ENCODE data around the gene KLK15.
"Not testable (repeated sequence)": the region's sequence is repeated elsewhere in the genome, so short reads cannot be mapped to it uniquely, and the experiment has no call there.

KLK15 gene

DNA sequence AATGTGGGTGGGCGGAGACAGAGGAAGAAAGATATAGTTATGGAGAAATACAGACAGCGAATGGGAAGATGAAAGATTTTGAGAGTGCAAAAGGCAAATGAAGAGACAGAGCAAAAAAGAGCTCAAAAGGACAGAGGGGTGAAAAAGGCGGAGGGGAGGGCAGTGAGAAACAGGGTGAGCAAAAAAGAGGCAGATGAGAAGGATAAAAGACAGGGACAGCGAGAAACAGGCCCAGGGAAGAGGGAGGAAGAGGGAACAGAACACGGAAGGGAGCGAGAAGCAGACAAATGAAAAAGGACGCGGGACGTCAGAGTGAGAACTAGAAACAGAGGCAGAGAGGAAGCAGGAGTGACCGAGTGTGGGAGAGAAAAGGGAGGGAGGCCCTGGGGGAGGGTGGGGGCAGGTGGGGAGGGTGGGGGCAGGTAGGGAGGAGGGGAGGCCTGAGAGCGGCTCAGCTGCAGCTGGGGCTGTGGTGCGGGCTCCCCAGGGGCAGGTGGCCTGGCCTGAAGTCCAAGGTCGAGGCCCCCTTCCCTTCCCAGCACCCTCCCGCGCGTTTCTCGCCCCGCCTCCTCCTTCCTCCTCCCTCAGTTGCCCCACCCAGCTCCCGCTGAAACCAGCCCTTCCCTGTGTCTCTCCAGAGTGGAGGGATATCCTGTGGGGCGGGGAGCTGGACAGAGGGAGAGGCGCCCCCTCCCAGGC is 12.7 kb downstream of the KLK15 start:
- no peak for DNase-seq (ENCODE audit: low read depth in 2 of 2)

DNA sequence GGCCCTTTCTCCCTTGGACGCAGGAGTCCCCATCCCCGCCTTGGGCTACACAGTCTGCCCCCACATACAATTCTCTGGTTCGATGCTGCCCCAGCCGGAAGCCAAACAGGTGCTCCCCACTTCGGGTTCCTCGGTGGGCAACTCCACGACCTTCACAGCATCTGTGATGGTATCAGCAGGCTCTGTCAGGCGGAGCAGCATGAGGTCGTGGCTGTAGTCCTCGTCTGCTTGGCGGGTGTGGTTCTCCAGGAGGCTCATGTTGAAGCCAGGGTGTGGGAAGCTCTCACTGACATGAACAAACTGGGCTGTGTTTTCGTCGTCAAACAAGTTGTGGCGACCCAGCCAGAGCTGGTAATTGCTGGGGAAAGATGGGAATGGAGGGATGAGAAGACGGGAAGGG is 13.3 kb downstream of the KLK15 start:
- DNase-seq (ENCODE audit: low read depth in 2 of 2): no peak

DNA sequence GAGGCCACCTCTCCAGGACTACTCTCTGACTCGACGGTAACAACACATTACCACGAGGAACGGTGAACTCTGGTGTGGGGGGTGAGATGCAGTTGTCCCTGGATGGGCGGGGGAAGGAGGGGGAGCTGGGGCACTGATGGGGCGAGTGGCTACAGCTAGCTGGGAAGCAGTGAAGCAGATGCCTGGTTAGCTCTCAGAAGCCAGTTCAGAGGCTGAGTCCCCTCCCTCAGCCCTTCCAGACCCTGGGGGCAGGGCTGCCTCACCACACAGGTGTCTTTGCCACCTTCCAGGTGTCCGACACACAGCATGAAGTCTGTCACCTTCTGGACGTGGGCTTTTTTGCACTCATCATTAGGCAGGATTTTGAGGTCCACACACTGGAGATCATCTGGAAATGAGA is 13.7 kb downstream of the KLK15 start:
- DNase-seq (ENCODE audit: low read depth in 2 of 2): no peak

DNA sequence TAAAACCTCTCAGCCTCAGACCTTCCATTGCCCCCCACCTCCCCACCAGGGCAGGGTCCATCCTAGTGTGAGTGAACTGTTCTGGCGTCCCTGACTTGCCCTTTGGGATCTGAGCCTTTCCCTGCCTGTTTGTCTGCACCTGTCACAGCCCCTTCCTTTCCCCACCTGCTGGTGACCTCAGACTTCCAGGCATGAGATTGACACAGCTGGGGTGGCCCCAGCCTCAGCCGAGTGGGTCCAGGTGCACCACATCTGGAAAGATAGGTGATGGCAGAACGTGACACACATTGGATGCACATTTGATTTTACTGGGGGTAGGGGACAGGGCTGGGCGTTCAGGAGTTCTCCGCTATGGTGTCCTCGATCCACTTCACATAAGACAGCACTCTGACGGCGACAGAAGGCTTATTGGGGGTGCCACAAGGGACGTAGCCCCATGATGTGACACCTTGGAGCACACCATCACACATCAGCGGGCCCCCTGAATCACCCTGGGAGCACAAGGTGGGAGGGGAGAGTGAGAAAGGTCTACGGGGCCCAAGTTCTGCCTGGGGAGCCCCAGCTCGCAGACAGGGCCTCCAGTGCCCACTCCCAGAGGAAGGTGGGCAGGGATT is 14.4 kb downstream of the KLK15 start:
- DNase-seq (ENCODE audit: low read depth in 2 of 2): no peak

DNA sequence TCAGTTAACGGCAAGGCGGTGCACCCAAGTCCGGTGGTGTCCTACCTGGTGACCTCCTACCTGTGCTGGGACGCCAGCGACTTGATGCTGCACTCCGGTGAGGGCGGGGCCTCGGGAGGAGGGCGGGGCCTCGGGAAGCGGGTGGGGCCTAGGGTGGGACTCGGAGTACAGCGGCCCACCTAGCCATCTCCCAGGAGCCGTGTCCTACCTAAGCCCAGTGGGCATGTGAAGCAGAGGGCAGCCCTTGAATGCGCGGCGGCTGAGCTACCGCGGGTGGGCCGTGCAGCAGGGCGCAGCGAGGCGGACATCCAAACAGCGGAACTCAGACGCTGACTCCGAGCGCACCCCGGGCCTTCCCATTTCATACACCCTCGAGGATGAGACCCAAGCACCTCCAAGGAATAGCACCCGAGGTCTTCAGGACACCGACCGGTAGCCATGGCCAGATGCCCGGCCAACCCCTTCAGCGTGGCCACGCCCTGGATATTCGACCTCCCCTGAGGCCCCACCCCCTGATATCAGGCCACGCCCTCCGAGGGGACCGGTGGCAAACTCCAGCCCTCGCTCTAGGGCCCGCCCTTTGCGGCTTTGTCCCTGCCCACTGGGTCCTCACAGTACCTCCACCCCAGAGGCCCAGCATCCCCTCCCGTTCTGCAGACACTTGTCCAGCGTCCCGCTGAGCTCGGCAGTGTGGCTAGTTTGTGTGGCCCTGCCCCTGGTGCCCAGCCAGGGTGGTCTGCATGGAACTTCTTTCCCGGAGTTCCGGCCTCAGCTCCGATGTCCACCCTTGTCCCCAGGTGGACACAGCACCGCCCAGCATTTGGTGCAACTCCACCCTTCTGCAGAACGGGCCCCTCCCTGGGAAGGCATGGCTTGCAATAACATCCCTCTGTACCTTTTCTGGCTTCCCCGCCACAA is 15.2 kb downstream of the KLK15 start:
- DNase-seq (ENCODE audit: low read depth in 2 of 2): no peak

DNA sequence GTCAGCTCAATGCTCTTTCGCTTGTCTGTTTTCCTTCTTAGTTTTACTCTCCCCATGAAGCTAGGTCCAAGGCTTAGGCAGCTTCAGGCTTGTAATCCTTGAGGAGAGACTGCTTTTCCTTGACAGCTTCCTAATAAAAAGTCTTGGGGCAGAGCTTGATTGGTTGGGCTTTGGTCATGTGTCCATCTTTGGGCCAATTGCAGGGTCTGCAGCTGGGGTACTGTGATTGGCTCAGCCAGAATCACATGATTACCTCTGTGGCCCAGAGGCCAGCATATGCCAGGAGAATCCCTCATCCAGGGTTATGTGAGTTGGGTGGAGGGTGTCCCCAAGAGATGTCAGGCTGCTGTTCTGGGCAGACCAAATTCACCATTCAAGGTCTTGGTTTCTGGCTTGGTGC is 17.9 kb downstream of the KLK15 start:
- DNase-seq (ENCODE audit: low read depth in 2 of 2): no peak

DNA sequence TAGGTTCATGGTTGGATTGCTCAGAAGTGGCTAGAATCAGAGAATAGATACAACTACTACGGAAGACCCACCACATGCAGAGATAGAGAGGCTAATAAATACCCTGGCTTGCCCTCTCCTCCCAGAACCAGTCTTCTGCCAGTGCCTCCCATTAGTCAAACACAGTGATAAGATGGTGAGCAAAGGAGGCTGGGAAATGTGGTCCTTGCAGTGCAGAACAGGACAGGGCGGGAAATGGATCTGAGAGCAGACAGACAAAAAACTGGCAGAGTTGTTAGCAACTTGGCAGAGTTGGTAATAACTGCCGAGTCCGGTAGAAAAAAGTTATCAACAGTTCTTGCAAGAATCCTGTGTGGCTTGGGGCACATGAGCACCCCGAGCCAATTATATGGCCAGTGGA is 18.5 kb downstream of the KLK15 start:
- no peak for DNase-seq (ENCODE audit: low read depth in 2 of 2)

DNA sequence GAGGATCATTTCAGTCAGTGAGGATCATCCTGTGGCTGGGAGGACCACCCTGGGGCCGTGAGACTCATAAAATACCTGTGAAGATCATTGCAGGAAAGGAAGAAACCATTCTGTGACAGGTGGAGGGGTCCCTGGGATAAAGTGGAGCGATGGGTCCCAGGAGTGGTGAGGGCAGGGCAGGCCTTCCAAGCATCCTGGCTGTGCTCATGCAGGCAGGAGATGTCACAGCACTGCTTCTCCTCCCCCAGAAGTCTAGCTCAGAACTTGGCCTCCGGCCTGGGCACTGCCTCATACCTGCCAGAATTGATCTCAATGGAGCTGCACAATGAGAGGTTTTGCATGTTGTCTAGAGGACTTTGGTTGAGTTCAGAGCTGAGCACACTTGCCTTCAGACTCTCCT is 20.9 kb downstream of the KLK15 start:
- no peak for DNase-seq (ENCODE audit: low read depth in 2 of 2)

DNA sequence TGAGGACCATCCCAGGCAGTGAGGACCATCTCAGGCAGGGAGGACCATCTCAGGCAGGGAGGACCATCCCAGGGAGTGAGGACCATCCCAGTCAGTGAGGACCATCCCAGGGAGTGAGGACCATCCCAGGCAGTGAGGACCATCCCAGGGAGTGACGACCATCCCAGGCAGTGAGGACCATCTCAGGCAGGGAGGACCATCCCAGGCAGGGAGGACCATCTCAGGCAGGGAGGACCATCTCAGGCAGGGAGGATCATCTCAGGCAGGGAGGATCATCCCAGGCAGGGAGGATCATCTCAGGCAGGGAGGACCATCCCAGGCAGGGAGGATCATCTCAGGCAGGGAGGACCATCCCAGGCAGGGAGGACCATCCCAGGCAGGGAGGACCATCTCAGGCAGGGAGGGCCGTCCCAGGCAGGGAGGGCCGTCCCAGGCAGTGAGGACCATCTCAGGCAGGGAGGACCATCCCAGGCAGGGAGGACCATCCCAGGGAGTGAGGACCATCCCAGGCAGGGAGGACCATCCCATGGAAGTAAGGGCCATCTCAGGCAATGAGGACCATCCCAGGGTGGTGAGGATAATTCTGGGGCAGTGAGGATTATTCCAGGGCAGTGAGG is 21.6 kb downstream of the KLK15 start:
- not testable (repeated sequence) for DNase-seq (ENCODE audit: low read depth in 2 of 2)

DNA sequence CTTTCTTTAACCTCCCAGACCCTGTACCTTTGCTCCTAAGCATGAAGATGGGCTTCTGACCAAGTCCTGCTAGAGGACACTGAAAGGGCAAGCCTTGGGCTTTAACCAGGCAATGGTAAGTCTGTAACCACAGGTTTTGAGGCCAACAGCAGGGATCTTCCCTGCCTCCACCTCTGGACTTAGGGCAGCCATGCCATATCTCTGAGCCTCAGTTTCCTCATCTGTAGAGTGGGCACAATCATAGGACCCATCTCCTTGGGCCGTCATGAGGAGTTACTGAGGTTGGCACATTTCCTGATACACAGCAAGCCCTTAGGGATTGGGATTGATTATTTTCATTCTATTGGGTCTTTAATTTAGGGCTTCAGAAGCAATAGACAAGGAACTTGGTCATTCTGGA is 24.5 kb downstream of the KLK15 start:
- no peak for DNase-seq (ENCODE audit: low read depth in 2 of 2)

DNA sequence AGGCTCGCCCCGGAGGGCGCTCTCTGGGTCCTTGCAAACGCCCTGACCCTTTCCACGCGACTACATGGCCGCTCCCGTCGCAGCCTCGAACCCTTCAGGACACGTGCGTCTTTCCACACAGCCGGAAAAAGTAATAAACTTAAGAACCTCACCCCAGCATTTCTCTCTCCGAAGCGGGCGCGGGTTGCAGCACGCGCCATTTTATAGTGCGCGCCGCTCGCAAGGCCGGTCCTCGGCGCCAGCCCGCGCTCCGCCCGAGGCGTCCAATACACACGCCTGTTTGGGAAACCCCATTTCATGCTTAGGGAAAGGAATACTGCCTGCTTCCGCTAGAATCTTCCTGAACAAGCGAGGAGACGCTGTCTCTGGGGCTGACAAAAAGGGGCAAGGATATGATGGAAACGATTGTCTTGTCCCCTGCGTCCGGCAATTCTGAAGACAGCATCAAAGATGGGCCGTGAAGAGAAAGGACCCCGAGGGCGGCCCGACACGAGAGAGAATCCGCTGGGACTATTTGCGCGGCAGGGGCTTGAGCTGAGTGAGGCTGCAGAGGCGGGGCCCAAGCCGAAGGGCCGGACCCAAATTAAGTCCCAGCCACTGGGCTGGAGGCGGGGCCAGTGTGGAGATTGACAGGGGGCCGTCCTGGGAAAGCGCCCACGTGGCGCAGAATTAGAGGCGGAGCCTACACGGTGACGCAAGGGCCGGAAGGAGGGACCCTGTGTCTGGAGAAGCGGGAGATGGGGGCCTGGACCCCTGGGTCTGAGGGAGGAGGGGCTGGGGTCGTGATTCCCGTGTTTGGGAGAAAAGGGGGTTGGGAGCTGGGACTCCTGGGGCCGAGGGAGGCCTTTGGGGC is 28.7 kb downstream of the KLK15 start:
- DNase-seq (ENCODE audit: low read depth in 2 of 2): peak; percentile 98 to 99

DNA sequence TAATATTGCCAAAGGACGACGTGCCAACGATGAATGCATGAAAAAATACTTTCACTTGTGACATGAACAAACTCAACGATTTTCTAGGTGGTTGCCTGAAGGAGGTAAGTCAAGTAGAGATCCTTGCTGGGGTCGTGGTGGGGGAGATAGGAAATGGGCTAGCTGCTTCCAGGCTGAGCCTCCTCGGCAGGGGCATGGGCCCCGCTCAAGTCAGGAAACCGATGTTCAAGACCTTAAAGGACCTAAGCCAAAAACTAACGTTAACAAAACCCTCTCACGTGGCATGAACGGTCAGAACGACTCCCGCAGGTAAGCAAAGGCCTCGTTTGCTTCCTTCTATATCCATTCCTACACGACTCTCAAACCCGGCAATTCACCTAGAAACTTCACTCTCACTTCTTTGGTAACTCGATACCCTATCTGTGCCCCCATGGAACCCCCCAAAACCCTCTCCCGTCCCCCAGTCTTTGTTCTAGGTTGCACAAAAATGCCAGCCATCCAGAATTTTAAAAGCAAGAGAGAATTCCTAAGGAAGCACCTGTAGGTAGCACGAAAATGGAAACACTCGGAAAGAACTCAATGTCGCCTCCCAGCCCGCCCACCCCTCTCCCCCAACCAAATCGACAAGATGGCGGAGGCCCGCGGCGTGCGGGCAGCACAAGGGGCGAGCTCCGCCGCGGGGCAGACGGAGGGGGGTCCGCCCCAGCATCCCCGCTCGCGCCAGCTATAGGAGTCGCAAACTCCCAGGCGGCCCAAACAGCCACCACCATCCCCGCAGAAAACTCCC is 29.5 kb downstream of the KLK15 start:
- no peak for DNase-seq (ENCODE audit: low read depth in 2 of 2)

DNA sequence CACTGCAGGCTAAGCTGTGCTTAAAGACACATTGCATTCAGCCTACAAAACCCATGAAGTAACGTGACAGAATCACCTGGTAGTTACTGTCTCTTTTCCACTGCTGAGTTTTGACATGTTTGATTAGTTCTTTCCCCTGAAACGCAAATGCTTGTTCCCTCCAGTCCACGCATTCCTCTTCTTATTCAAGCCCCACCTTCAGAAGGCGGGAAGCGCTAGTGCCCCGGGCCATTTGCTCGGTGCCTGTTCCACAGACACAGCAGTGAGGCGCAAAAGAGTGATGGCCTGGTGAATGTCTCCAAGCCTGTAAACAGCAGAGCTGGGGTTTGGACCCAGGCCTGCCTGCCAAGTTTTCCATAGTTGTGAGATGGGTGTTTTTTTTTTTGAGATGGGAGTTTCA is 32.3 kb downstream of the KLK15 start:
- DNase-seq (ENCODE audit: low read depth in 2 of 2): no peak

DNA sequence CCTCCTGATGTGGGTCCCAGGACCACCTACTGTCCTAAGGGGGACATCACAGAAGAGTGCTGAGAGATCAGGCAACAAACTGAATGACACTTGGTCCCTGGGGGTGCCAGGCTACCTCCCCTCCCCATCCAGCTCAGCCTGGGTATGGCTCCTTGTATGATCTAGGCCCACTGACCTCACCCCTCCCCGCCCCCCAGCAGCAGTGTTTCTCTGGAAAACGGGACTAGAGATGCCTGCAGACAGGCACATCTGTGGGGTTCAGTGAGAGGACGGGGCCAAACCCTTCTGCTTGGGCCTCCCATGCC is 33.9 kb downstream of the KLK15 start:
- DNase-seq (ENCODE audit: low read depth in 2 of 2): no peak

DNA sequence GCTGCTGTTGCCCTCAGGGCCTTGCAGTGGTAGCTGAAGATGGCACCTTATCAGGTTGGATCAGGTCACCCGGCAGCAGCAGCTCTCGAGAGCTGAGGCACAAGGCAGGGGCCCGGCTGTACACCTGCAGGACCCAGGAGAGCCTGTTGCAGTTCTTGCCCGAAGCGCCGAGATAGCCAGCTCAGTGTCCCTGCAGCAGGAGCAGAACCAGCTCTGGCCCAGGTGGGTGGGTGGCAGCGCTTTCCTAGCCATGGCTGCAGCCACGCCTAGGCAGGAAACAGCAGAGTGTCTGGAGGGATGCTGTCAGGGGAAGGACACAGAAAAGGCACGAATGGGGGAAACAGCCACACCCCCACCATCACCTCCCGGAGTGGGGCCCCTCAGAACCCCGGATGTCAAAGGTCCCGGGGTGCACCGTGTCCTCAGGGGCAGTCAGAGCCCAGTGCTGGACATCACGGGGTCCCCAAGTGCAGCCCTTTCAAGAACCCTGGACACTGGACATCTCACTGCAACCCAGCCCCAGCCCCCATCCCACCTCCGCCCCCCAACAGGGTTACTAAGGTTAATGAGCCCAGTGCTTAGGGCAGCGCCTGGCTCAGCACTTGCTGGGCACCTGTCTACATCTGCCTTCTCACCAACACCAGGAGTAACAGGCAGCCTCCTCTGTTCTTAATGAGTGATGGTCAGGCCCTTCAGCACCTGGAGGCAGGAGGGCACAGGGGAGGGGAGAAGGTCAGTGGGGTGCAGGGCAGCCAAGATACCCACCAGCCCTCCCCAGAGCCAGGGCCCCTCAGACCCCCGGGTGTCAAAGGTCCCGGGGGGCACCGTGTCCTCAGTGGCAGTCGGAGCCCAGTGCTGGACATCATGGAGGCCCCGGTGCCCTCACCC is 34.5 kb downstream of the KLK15 start:
- no peak for DNase-seq (ENCODE audit: low read depth in 2 of 2)

DNA sequence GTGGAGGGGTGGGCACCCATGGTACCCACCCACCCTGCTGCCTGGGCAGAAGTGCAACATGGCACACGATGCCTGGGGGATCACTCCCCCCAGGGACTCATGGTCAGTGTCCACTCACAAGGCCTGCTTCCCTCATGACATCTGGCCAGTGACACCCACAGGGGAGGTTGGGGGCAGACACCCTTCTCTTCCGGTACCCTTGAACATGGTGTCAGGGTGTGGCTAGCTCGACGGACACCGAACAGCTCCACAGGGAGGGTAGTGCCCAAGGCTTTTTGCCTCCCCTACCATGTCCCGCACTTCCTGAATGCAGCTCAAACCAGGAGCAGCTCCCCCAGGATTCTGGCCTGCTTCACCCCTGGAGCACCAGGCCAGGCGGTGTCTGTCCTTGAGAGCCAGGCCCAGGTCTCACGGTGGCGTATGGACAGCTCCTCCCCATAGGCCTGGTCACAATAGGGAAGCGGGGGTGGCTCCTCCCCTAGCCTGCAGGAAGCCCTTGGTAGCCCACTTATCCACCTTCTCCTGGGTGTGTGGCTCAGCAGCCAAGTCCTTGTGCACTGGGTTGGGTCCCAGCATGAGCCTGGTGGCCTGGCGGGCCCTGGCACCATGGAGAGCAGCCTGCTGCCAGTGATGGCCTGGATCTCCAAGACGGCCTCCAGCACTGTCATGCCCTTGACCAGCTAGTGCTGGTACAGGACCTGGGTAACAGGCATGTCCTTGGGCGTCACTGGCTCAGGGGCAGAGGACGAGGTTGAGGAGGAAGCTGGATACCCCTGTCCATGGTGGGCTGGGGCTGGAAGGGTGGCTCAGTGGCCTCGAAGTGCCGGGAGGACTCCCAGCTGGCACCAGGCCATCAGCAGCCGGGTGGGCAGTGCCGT is 35.4 kb downstream of the KLK15 start:
- no peak for DNase-seq (ENCODE audit: low read depth in 2 of 2)

DNA sequence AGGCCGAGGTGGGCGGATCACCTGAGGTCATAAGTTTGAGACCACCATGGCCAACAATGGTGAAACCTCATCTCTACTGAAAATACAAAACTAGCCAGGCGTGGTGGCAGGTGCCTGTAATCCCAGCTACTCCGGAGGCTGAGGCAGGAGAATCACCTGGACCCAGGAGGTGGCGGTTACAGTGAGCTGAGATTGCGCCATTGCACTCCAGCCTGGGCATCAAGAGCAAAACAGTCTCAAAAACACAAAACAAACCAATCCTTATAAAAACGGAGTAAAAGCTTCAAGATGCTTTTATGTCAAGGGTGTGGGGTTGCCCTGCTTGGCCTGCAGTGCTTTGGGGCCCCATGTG is 36.0 kb downstream of the KLK15 start:
- DNase-seq (ENCODE audit: low read depth in 2 of 2): no peak

DNA sequence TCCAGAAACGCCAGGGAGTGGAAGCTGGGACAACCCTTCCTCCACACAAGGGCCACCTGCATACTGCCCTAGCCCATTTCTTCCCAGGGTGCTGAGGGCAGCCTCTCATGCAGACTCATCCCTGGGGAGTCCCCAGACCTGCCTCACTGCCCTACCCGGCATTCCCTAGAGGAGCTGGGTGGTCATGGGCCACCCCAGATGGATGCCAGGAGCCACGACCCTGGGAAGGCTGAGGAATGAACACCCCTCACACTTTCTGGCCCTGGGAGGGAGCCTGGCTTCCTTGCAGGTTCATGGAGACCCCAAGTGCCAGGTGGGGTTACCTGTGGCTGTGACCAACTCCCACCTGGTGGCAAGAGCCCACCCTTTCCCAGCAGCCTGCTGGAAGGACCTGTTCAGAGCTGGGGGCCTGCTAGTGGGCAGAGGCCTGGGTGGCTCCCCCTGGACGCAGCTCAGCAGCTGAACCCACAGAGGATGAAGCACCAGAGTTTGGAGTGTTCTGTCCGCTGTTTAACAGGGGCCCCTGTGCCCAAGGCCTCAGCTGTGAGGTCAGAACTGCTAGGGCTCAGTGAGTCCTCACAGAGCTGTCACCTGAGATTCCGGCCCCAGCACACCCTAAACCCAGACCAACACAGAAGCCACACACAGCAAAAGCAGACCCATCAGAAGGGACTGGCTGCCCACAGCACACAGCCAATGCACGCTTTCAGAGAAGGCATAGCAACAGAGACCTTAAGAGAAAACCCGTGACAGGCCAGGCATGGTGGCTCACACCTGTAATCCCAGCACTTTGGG is 36.5 kb downstream of the KLK15 start:
- DNase-seq (ENCODE audit: low read depth in 2 of 2): no peak

All from fibroblast of skin of left biceps (primary cell).